Activated B cell treated with CpG ODN at 0.5 μM for 24 hours (primary cell): ENCODE measurements around the gene MCM3. TPM values are rescaled to one million over a fixed set of nuclear protein-coding genes. Genes with fewer than 3 reads are reported as not detected.

Experiments used
- ATAC-seq: fragments of 200-7000 bp; cut with Tn5 transposase; one replicate; pipeline ENCODE4 v1.10.0; 2021; ENCODE audit warnings: low read depth, mild to moderate bottlenecking, moderate library complexity
- CTCF ChIA-PET: fragments of 350-600 bp; sonication (Branson Sonifier 250); formaldehyde crosslinking; loops from one replicate; lab custom pipeline; 2021; ENCODE audit warnings: antibody characterized with exemption; lab: Charles Lee
- POLR2A ChIA-PET: fragments of 350-600 bp; sonication (Branson Sonifier 250); formaldehyde crosslinking; loops from one replicate; lab custom pipeline; 2021; ENCODE audit warnings: antibody characterized with exemption; lab: Charles Lee
- DNase-seq: peaks from one replicate; pipeline ENCODE4 v3.0.0; 2022
- H3K27ac Mint-ChIP-seq: one replicate; pipeline ENCODE4 v1.8.0; 2020; ENCODE audit warnings: mixed read lengths
- H3K27me3 Mint-ChIP-seq: one replicate; pipeline ENCODE4 v1.8.0; 2021; ENCODE audit warnings: mixed read lengths
- H3K36me3 Mint-ChIP-seq: one replicate; pipeline ENCODE4 v1.8.0; 2021; ENCODE audit warnings: low read depth, mixed read lengths
- H3K4me1 Mint-ChIP-seq: one replicate; pipeline ENCODE4 v1.8.0; 2021; ENCODE audit warnings: mixed read lengths
- H3K4me3 Mint-ChIP-seq: one replicate; pipeline ENCODE4 v1.8.0; 2020; ENCODE audit warnings: mild to moderate bottlenecking, mixed read lengths
- H3K9me3 Mint-ChIP-seq: one replicate; pipeline ENCODE4 v1.8.0; 2020; ENCODE audit warnings: mixed read lengths
- intact Hi-C: fragments of 100-400 bp; cut with micrococcal nuclease; formaldehyde crosslinking; loops from one replicate; pipeline ENCODE4 v1.15.1; 2024
- total RNA-seq: library from RNA; stranded (reverse); gene quantifications from 2 replicates; pipeline ENCODE4 v1.2.3, GENCODE V29; 2022
- TF ChIP-seq, protein P1 (sequence below): fragments of 200-600 bp; IDR thresholded peaks from one replicate; pipeline ENCODE4 v1.8.0; 2022; ENCODE audit warnings: antibody characterized with exemption, mild to moderate bottlenecking

The MCM3 gene
- total RNA-seq, 1 donor from 2014 or later, result 73.2 TPM

DNA sequence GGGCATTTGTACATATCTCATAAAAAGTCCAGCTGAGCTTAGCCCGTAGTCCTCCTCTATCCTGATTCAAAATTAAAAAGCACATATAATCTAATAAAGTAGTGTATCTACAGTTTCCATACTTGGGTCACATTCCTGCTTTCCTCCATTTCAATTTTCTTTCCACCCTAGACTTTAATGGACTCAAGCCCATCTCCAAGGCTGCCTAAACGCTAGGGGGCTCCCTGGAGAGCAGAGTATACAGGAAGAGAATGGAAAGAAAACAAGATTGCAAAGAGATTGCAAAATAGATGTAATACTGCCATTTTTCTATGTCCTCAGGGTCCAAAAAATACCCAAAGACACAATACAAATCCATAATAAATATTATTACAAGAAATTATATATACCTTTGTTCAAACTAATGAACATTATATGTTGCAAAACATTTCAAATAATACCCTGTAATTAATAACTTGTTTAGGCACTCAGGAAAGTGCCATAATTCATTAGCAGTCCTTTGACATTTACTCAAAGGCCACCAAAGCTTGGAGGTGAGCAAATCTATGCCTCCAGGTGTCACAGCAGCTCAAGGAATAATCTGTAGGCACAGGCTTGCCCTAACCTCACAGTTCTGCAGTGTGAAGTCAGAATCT, 2.4 kb upstream of the MCM3 start:
- DNase-seq (no peak), ATAC-seq (no peak)
- Mint-ChIP-seq H3K36me3 (peaks cover 12% of the 10 kb centered on the region), H3K27ac (peak overlapping the region; percentile 43), H3K4me1 (peaks cover 20% of the 10 kb centered on the region), H3K9me3 (no peaks in the 10 kb centered on the region), H3K27me3 (no peaks in the 10 kb centered on the region), H3K4me3 (peak overlapping the region; percentile 8)
- ChIA-PET POLR2A (interaction anchor here (0.6 to 4.1 kb wide), 6 partner anchors 10 to 133 kb away, joined by 3 to 29 read pairs (median 5); partner anchors contain the start of genes EFHC1 and PAQR8), CTCF (interaction anchor here (1.0 to 7.1 kb wide), 15 partner anchors 14 to 376 kb away, joined by 3 to 156 read pairs (median 6); partner anchors contain the start of gene PAQR8)
- intact Hi-C loops, result loop anchor here (1.0 to 10.0 kb wide), 5 partner anchors 112 to 1508 kb away; partner anchors contain the start of genes GSTA4 and LRRC1
- TF ChIP-seq, protein P1, sequence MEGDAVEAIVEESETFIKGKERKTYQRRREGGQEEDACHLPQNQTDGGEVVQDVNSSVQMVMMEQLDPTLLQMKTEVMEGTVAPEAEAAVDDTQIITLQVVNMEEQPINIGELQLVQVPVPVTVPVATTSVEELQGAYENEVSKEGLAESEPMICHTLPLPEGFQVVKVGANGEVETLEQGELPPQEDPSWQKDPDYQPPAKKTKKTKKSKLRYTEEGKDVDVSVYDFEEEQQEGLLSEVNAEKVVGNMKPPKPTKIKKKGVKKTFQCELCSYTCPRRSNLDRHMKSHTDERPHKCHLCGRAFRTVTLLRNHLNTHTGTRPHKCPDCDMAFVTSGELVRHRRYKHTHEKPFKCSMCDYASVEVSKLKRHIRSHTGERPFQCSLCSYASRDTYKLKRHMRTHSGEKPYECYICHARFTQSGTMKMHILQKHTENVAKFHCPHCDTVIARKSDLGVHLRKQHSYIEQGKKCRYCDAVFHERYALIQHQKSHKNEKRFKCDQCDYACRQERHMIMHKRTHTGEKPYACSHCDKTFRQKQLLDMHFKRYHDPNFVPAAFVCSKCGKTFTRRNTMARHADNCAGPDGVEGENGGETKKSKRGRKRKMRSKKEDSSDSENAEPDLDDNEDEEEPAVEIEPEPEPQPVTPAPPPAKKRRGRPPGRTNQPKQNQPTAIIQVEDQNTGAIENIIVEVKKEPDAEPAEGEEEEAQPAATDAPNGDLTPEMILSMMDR, result no peak

DNA sequence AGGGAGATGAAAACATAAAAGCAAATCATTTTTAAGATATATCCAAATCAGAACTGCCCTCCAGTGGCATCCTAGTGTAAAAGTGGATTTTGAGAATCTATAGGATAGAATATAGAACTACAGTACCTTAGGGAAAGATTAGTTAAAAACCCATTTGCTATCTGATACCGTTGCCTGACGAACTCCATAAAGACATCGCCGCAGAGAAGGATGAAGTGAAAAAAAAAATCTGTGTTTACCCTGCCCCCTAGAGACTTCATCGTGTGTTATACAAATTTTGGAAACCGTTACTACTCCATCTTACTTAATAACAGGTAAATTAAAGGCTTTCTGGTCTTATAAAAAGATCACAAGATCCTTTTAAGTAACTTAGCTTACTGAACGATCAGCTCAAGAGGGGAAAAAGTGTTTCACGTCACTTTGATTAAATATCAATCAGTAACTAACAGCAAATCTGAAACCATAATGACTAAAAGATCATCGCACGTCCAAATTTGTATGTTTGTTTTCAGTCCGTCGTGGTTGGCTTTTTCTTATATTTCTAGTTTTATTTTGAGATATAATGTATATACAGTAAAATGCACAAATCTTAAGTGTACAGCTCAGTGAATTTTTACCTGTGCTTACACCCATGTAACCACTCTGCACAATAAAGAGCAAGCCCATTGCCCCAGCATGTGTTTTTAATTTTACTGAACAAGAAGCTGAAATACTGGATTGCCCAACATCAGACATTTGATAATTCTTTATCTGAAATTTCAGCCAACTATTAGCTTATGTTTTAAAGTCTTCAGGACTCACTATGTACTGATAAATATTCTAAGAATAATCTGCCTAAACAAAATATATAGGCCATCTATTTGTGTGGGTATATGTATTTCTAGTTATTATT, 881 bp upstream of the MCM3 start:
- Mint-ChIP-seq H3K36me3 (peaks cover 27% of the 10 kb centered on the region), H3K9me3 (no peaks in the 10 kb centered on the region), H3K27ac (no peak overlapping the region), H3K4me1 (peaks cover 20% of the 10 kb centered on the region), H3K27me3 (no peaks in the 10 kb centered on the region), H3K4me3 (no peak overlapping the region)
- DNase-seq (no peak), ATAC-seq (no peak)
- intact Hi-C loops, result loop anchor here (1.0 to 10.0 kb wide), 5 partner anchors 11 to 1509 kb away; partner anchors contain the start of genes GSTA4 and LRRC1
- ChIA-PET CTCF (interaction anchor here (0.6 to 7.1 kb wide), 17 partner anchors 8 to 710 kb away, joined by 3 to 156 read pairs (median 6); partner anchors contain the start of genes EFHC1, GSTA4 and PAQR8), POLR2A (interaction anchor here (0.6 to 4.1 kb wide), 22 partner anchors 8 to 710 kb away, joined by 3 to 29 read pairs (median 4); partner anchors contain the start of genes EFHC1, GSTA4 and PAQR8)
- TF ChIP-seq, protein P1, result no peak

DNA sequence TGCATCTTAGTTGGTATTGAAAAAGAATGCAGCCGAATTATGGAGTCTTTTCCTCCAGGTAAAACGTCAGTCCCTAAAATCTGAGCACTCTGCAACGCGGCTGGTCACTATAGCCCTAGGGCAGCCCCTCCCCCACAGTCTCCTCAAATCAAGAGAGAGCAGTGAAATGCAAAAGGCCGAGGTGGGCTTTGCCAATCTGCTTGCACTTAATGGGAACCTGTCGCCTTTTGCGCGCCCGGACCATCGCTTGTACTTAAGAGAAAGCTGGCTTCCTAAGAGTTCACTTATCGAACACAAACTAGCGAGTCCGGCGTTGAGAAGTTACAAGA, 447 bp downstream of the MCM3 start:
- ChIA-PET CTCF (interaction anchor here (1.3 to 7.1 kb wide), 6 partner anchors 19 to 133 kb away, joined by 4 to 156 read pairs (median 16); partner anchors contain the start of gene PAQR8), POLR2A (interaction anchor here (1.0 to 4.1 kb wide), 4 partner anchors 21 to 214 kb away, joined by 3 to 21 read pairs (median 9); partner anchors contain the start of gene PAQR8)
- TF ChIP-seq, protein P1, result no peak
- Mint-ChIP-seq H3K27ac (no peak overlapping the region), H3K4me1 (peaks cover 20% of the 10 kb centered on the region), H3K27me3 (no peaks in the 10 kb centered on the region), H3K9me3 (no peaks in the 10 kb centered on the region), H3K4me3 (no peak overlapping the region), H3K36me3 (peaks cover 39% of the 10 kb centered on the region)
- intact Hi-C loops, result loop anchor here (1.0 to 10.0 kb wide), 6 partner anchors 21 to 1511 kb away; partner anchors contain the start of genes EFHC1, LRRC1, PAQR8 and TRAM2
- no peak for DNase-seq
- no peak for ATAC-seq

DNA sequence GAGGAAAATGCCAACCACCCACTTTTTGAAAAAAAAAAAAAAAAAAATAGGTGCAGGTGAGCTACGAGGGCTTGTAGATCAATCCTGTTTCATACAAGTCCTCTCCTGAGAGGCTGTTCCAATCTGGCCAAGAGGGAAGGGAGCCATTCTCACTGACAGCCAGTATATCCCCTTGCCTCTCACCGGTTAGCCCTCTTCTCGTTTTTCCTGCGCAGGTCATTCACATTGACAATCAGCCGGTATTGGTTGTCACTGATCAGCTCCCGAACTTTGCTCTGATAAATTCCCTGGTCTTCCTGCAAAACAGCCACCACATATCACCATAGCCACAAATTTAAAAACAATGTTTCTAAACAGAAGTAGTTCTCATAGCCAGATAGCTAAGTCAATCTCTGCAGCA, 1.4 kb downstream of the MCM3 start:
- Mint-ChIP-seq H3K4me1 (peaks cover 20% of the 10 kb centered on the region), H3K36me3 (peaks cover 49% of the 10 kb centered on the region), H3K27ac (no peak overlapping the region), H3K4me3 (peak overlapping the region; percentile 58), H3K27me3 (no peaks in the 10 kb centered on the region), H3K9me3 (no peaks in the 10 kb centered on the region)
- intact Hi-C loops, result loop anchor here (10.0 kb wide), 1 partner anchor 1512 kb away; the partner anchor contains the start of gene LRRC1
- DNase-seq (no peak), ATAC-seq (no peak)
- CTCF ChIA-PET, result interaction anchor here (1.3 to 7.1 kb wide), 3 partner anchors 18 to 117 kb away, joined by 4 to 156 read pairs (median 57); partner anchors contain the start of gene PAQR8
- POLR2A ChIA-PET, result interaction anchor here (1.0 to 2.1 kb wide), 2 partner anchors 11 to 79 kb away, joined by 3 to 13 read pairs; partner anchors contain the start of gene PAQR8
- TF ChIP-seq, protein P1, result no peak
